Retinal pigment epithelial cell (primary cell): ENCODE measurements around the gene HSF2BP.

ENCODE experiments used
- DNase-seq: peaks from one replicate; pipeline ENCODE4 v3.0.0-alpha.2; 2010; ENCODE audit warnings: low read depth
- H3K4me3 ChIP-seq: 2 replicates; pipeline ENCODE4 v1.5.1; 2011; ENCODE audit warnings: mild to moderate bottlenecking, low read length, control low read depth, moderate library complexity
- TF ChIP-seq, protein P1 (sequence below): conservative IDR thresholded peaks from 2 replicates; pipeline ENCODE4 v1.5.1; 2011; ENCODE audit warnings: low read depth, low read length, control low read depth, inconsistent platforms

The HSF2BP gene

DNA sequence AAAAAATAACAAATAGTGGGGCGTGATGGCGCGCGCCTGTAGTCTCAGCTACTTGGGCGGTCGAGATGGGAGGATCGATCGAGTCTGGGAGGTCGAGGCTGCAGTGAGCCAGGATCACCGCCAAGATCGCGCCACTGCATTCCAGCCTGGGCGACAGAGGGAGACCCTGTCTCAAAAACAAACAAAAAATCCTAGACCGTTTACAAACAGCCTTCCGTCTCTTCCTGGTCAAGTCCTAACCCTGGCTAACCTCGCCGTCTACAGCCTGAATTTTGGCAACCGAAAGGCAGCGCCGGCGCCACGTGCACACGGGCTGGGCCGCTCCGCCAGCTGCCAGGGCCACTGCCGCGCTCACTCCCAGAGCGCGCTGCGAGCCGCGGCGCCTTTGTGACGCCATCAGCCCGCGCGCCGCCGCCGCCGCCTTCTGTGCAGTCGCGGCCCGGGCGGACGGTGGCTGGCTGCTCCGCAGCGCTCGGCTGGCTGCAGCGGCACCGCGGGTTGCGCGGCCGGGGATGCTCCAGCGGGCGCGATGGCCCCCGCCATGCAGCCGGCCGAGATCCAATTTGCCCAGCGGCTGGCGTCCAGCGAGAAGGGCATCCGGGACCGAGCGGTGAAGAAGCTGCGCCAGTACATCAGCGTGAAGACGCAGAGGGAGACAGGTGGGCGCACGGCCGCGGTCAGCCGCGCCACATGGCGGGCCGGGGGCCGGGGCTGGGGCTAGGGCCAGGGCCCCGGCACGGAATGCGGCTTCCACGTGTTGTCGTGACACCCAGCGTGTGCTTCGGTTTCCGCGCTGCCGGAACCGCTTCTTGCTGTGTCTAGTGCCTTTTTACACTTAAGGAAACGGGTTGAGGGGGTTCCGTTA lies at the start of gene HSF2BP, which contains the start of gene RRP1B:
HSF2BP (minus strand) TSS at position 353 of the 865 bp plus-strand sequence. CDS start 1,392 bp downstream, outside the sequence.
RRP1B (plus strand) TSS at position 425 of the 865 bp plus-strand sequence; CDS start at position 530, 105 bp downstream.
- H3K4me3 ChIP-seq = peak within 1 kb of the TSS; percentile 90
- DNase-seq = no peak
- TF ChIP-seq, protein P1, sequence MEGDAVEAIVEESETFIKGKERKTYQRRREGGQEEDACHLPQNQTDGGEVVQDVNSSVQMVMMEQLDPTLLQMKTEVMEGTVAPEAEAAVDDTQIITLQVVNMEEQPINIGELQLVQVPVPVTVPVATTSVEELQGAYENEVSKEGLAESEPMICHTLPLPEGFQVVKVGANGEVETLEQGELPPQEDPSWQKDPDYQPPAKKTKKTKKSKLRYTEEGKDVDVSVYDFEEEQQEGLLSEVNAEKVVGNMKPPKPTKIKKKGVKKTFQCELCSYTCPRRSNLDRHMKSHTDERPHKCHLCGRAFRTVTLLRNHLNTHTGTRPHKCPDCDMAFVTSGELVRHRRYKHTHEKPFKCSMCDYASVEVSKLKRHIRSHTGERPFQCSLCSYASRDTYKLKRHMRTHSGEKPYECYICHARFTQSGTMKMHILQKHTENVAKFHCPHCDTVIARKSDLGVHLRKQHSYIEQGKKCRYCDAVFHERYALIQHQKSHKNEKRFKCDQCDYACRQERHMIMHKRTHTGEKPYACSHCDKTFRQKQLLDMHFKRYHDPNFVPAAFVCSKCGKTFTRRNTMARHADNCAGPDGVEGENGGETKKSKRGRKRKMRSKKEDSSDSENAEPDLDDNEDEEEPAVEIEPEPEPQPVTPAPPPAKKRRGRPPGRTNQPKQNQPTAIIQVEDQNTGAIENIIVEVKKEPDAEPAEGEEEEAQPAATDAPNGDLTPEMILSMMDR = no peak

DNA sequence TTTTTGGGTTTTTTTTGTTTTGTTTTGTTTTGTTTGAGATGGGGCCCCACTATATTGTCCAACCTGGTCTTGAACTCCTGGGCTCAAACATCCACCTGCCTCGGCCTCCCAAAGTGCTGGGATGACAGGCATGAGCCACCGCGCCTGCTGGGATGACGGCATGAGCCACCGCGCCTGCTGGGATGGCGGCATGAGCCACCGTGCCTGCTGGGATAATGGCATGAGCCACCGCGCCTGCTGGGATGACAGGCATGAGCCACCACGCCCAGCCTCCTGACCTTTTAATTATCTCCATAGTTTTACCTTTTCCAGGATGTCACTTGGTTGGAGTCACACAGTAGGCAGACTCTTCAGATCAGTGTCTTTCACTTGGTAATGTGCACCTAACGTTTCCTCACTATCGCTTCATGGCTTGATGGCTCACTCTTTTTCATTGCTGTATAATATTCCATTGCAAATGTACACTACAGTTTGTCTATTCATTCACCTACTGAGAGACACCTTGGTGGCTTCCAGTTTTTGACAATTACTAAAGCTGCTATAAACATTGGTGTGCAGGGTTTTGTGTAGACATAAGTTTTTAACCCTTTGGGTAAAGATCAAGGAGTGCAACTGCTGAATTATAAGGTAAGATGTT lies 49.6 kb upstream of the HSF2BP start:
- TF ChIP-seq, protein P1 = no peak
- no peak for DNase-seq
- H3K4me3 ChIP-seq = no peak overlapping the region

DNA sequence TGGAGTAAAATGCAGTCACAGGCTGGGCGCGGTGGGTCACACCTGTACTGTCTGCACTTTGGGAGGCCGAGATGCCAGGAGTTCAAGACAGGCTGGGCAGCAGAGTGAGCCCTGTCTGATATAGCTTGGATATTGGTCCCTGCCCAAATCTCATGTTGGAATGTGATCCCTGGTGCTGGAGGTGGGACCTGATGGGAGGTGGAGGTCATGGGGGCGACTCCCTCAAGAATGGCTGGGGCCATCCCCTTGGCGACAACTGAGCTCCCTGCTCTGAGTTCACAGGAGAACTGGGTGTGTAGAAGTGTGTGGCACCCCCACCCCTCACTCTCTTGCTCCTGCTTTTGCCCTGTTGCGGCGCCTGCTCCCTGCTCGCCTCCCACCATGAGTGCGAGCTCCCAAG lies 48.2 kb upstream of the HSF2BP start:
- DNase-seq = no peak
- H3K4me3 ChIP-seq = no peak overlapping the region
- TF ChIP-seq, protein P1 = no peak

DNA sequence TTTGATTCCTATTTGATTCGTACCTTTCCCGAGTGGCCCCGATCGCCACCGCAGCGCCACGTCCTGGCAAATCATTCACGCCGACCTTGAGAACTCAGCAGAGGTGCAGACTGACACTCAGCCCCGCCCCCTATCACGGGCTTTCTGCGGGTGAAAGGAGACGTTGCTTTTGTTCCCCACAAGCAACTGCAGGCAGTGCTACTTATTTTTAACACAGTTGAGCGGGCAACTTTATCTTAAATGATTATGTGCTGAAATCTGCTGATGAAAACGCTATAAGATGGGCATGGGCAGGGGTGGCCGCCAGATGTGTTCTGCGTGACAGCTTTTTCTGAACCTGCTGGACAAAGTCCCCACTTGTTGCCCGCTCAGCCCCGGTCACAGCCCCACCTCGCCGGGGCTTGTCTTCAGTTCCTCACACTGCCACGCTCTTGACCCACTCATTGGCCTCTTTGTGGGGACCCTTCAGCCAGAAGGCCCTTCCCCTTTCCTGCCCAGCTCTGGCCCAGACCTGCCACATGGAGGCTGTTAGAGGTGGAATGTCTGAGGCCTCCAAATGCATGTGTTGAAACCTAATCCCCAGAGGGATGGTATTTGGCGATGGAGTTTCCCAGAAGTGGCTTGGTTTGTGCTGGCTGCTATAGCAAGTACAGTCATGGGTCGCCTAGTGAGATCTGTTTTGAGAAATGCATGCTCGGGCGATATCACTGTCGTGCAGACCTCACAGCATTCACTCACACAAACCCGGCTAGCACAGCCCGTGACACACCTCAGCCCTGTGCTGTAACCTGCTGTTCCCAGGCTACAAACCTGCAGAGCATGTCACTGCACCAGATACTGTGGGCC lies 44.0 kb upstream of the HSF2BP start:
- peak; percentile 74 for DNase-seq
- H3K4me3 ChIP-seq = peak overlapping the region; percentile 11
- TF ChIP-seq, protein P1 = peak; percentile 1

DNA sequence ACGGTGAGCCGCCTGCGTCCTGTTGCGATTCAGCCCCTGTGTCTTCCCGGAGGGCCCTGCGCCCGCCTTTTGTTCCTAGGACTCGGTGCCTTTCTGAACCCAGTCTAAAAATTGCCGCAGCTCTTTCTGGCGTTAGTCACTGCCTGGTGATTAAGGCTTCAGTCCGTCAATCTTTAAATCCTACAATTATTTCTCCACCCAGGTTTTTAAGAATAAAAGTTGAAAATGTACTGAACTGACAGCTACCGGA lies 43.4 kb upstream of the HSF2BP start:
- no peak for DNase-seq
- H3K4me3 ChIP-seq = peak overlapping the region; percentile 11
- TF ChIP-seq, protein P1 = no peak

DNA sequence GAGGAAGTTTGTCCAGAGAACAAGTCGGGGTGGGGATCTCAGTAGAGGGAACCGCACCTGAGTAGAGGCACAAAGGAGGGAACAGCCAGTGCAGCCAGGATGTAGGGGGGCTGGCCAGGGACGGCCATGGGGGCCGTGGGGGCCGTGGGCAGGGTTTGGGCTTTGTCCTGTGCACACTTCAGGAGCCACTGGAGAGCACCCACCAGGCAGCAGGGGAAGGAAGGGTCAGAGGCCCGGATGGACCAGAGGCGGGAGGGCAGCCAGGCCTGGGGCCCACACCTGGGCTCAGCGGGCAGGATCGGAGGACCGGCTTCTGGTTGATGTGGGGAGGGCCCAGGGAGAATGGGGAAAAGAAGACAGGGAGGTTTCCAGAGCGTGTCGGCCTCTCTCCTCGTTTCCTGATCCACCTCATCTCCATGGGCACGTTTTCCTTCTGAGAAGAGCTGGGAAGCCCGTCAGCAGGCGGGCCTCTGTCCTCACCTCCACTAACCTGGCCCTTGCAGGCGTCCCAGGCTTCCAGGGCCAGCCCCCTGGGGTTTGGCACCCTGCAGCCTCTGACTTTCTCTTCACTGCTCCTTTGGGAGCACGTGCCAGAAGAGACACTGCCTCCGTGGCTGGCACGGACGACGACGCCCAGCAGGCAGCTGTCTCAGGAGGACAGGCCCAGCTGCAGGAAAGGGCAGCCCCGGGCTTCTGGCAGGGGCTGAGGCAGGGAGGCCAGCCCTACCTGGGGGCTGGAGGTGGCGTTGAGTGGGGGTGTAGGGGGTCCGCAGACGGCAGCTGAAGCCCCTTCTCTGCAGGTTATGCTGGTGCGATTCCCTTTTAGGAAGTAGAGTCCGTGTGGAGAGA lies 42.9 kb upstream of the HSF2BP start:
- TF ChIP-seq, protein P1 = no peak
- DNase-seq = no peak
- no peak overlapping the region for H3K4me3 ChIP-seq
